ENCODE data around the gene KLHL25.
A peak's percentile ranks its signal among the peaks of the same experiment; 100 is the strongest.

KLHL25 gene

GRCh38 chr15:85745023-85745422 lies 49.7 kb downstream of the KLHL25 start:
- DNase-seq (ENCODE audit: low read depth): no peak
- in situ Hi-C loops (cut with HindIII; ENCODE audit: low sequenced_read_pairs): no loop called here
- no peak overlapping the region for H3K4me3 ChIP-seq (ENCODE audit: low read depth, low read length)
- TF ChIP-seq CTCF (IDR thresholded peaks at IDR 0.05; ENCODE audit: low read depth, low read length, missing control alignments): no peak

GRCh38 chr15:85744579-85744978 lies 50.1 kb downstream of the KLHL25 start:
- H3K4me3 ChIP-seq (ENCODE audit: low read depth, low read length): no peak overlapping the region
- no peak for DNase-seq (ENCODE audit: low read depth)
- in situ Hi-C loops (cut with HindIII; ENCODE audit: low sequenced_read_pairs): no loop called here
- TF ChIP-seq CTCF (IDR thresholded peaks at IDR 0.05; ENCODE audit: low read depth, low read length, missing control alignments): no peak

- H3K4me3 ChIP-seq (ENCODE audit: low read depth, low read length): no peak overlapping the region
- in situ Hi-C loops (cut with HindIII; ENCODE audit: low sequenced_read_pairs): no loop called here
- TF ChIP-seq CTCF (IDR thresholded peaks at IDR 0.05; ENCODE audit: low read depth, low read length, missing control alignments): no peak
- DNase-seq (ENCODE audit: low read depth): no peak
These were observed 51.2 kb downstream of the KLHL25 start for GRCh38 chr15:85743392-85744055.

- in situ Hi-C loops (cut with HindIII; ENCODE audit: low sequenced_read_pairs): no loop called here
- DNase-seq (ENCODE audit: low read depth): peak; percentile 56
- TF ChIP-seq CTCF (IDR thresholded peaks at IDR 0.05; ENCODE audit: low read depth, low read length, missing control alignments): no peak
- H3K4me3 ChIP-seq (ENCODE audit: low read depth, low read length): no peak overlapping the region
These were observed 52.4 kb downstream of the KLHL25 start for GRCh38 chr15:85742186-85742821.

GRCh38 chr15:85741662-85742061 lies 53.1 kb downstream of the KLHL25 start:
- H3K4me3 ChIP-seq (ENCODE audit: low read depth, low read length): no peak overlapping the region
- no peak for TF ChIP-seq CTCF (IDR thresholded peaks at IDR 0.05; ENCODE audit: low read depth, low read length, missing control alignments)
- no peak for DNase-seq (ENCODE audit: low read depth)
- in situ Hi-C loops (cut with HindIII; ENCODE audit: low sequenced_read_pairs): no loop called here

- DNase-seq (ENCODE audit: low read depth): no peak
- H3K4me3 ChIP-seq (ENCODE audit: low read depth, low read length): no peak overlapping the region
- no peak for TF ChIP-seq CTCF (IDR thresholded peaks at IDR 0.05; ENCODE audit: low read depth, low read length, missing control alignments)
- in situ Hi-C loops (cut with HindIII; ENCODE audit: low sequenced_read_pairs): no loop called here
These were observed 53.7 kb downstream of the KLHL25 start for GRCh38 chr15:85741021-85741421.
